IMR-90 (cell line): ENCODE results near the gene TRIM22. TPM values are rescaled to one million over a fixed set of nuclear protein-coding genes. Genes with fewer than 3 reads are reported as not detected.

Experiments
- ATAC-seq: fragments of 200-7000 bp; cut with Tn5 transposase; 2 replicates; pipeline ENCODE4 v1.9.1; 2020; ENCODE audit warnings: low read depth, mild to moderate bottlenecking, moderate library complexity
- Bru-seq: library from RNA; stranded (reverse); fragments of 400-500 nt; gene quantifications from one replicate; lab custom pipeline; 2021; lab: Mats Ljungman, UMichigan
- BruChase-seq, 2 experiments: library from RNA; stranded (reverse); fragments of 400-500 nt; gene quantifications; one replicate each; lab custom pipeline; 2021; lab: Mats Ljungman, UMichigan
- BruUV-seq: library from RNA; stranded (reverse); fragments of 400-500 nt; replicated peaks from 2 replicates; lab custom pipeline; 2021; lab: Mats Ljungman, UMichigan
- CTCF ChIA-PET: fragments of 300-600 bp; formaldehyde crosslinking; extraction: SDS; loops from one replicate; lab custom pipeline; 2021; ENCODE audit warnings: antibody characterized with exemption; lab: Yijun Ruan, JAX
- POLR2A ChIA-PET: fragments of 300-600 bp; sonication (Branson Sonifier 250); formaldehyde crosslinking; loops from one replicate; lab custom pipeline; 2022; ENCODE audit warnings: antibody characterized with exemption; ENCODE audit not compliant: unreplicated experiment; lab: Charles Lee
- DNase-seq: peaks from one replicate; pipeline ENCODE4 v3.0.0; 2013
- H2AFZ ChIP-seq: replicated peaks from 2 replicates; pipeline ENCODE3; 2013; ENCODE audit warnings: low read length, mild to moderate bottlenecking; ENCODE audit not compliant: poor library complexity
- H2AK5ac ChIP-seq: 2 replicates; pipeline ENCODE4 v1.6.1; 2013; ENCODE audit warnings: low read depth, low read length, inconsistent platforms
- H2AK9ac ChIP-seq: replicated peaks from 2 replicates; pipeline ENCODE3; 2013; ENCODE audit warnings: mild to moderate bottlenecking, low read depth, low read length, moderate library complexity; ENCODE audit not compliant: poor library complexity
- H2BK120ac ChIP-seq: 2 replicates; pipeline ENCODE4 v1.6.1; 2013; ENCODE audit warnings: low read depth, low read length, inconsistent platforms
- H2BK15ac ChIP-seq: 3 replicates; pipeline ENCODE4 v1.6.1; 2013; ENCODE audit warnings: low read depth, low read length, inconsistent platforms
- H2BK20ac ChIP-seq: 2 replicates; pipeline ENCODE4 v1.6.1; 2013; ENCODE audit warnings: low read depth, mild to moderate bottlenecking, inconsistent platforms, low read length, moderate library complexity
- H2BK5ac ChIP-seq: 2 replicates; pipeline ENCODE4 v1.6.1; 2013; ENCODE audit warnings: mild to moderate bottlenecking, low read depth, low read length, inconsistent platforms; ENCODE audit not compliant: poor library complexity, severe bottlenecking
- H3K14ac ChIP-seq: replicated peaks from 2 replicates; pipeline ENCODE4 v1.6.1; 2013; ENCODE audit warnings: low read depth, low read length, inconsistent platforms
- H3K18ac ChIP-seq: 2 replicates; pipeline ENCODE4 v1.6.1; 2013; ENCODE audit warnings: low read depth, low read length, control low read depth
- H3K23ac ChIP-seq: 2 replicates; pipeline ENCODE4 v1.6.1; 2013; ENCODE audit warnings: low read depth, low read length, inconsistent platforms
- H3K27ac ChIP-seq: 2 replicates; pipeline ENCODE4 v1.5.1; 2013; ENCODE audit warnings: mild to moderate bottlenecking, control low read depth, low read length; ENCODE audit not compliant: insufficient read depth
- H3K27me3 ChIP-seq: 2 replicates; pipeline ENCODE4 v1.6.1; 2013; ENCODE audit warnings: low read length; ENCODE audit not compliant: control insufficient read depth, insufficient read depth
- H3K36me3 ChIP-seq: 2 replicates; pipeline ENCODE4 v1.6.1; 2013; ENCODE audit warnings: low read length, mixed read lengths; ENCODE audit not compliant: control insufficient read depth, insufficient read depth
- H3K4ac ChIP-seq: 2 replicates; pipeline ENCODE4 v1.6.1; 2013; ENCODE audit warnings: low read depth, low read length, inconsistent platforms
- H3K4me1 ChIP-seq: 2 replicates; pipeline ENCODE4 v1.6.1; 2013; ENCODE audit warnings: low read length, mixed read lengths; ENCODE audit not compliant: control insufficient read depth, insufficient read depth
- H3K4me2 ChIP-seq: 2 replicates; pipeline ENCODE4 v1.6.1; 2013; ENCODE audit warnings: low read depth, mild to moderate bottlenecking, control low read depth, low read length, moderate library complexity
- H3K4me3 ChIP-seq: 2 replicates; pipeline ENCODE4 v1.5.1; 2013; ENCODE audit warnings: low read depth, mild to moderate bottlenecking, control low read depth, low read length, moderate library complexity; ENCODE audit not compliant: insufficient read depth
- H3K56ac ChIP-seq: 2 replicates; pipeline ENCODE4 v1.6.1; 2013; ENCODE audit warnings: low read length, inconsistent platforms; ENCODE audit not compliant: insufficient read depth; ENCODE audit errors: extremely low read depth
- H3K79me1 ChIP-seq, 2 experiments: 2 replicates each; pipeline ENCODE4 v1.6.1; 2013; ENCODE audit warnings: low read length in 2 of 2, inconsistent platforms in 1 of 2, low read depth in 1 of 2
- H3K9ac ChIP-seq: 2 replicates; pipeline ENCODE4 v1.6.1; 2013; ENCODE audit warnings: low read depth, low read length, control low read depth
- H3K9me1 ChIP-seq: 2 replicates; pipeline ENCODE4 v1.6.1; 2013; ENCODE audit warnings: low read length, inconsistent platforms; ENCODE audit not compliant: insufficient read depth
- H3K9me3 ChIP-seq: 2 replicates; pipeline ENCODE4 v1.6.1; 2013; ENCODE audit warnings: low read length; ENCODE audit not compliant: control insufficient read depth, insufficient read depth
- H4K20me1 ChIP-seq: 2 replicates; pipeline ENCODE4 v1.6.1; 2013; ENCODE audit warnings: low read length, inconsistent platforms; ENCODE audit not compliant: insufficient read depth
- H4K5ac ChIP-seq: 2 replicates; pipeline ENCODE4 v1.6.1; 2013; ENCODE audit warnings: mild to moderate bottlenecking, low read depth, low read length, control low read depth
- H4K8ac ChIP-seq, 2 experiments: 2 replicates each; pipeline ENCODE4 v1.6.1; 2013; ENCODE audit warnings: low read depth in 2 of 2, low read length in 2 of 2, control low read depth in 1 of 2, inconsistent platforms in 1 of 2
- H4K91ac ChIP-seq: 2 replicates; pipeline ENCODE4 v1.6.1; 2013; ENCODE audit warnings: low read depth, low read length, inconsistent platforms; ENCODE audit not compliant: insufficient read depth
- BHLHE40 ChIP-seq: fragments of 150-350 bp; IDR thresholded peaks from 2 replicates; pipeline ENCODE4 v1.6.1; 2016; ENCODE audit warnings: mild to moderate bottlenecking, low read depth, low read length
- CEBPB ChIP-seq: IDR thresholded peaks from 2 replicates; pipeline ENCODE4 v1.6.1; 2012; ENCODE audit warnings: low read depth, low read length, improper control_type of control experiment
- CHD1 ChIP-seq: IDR thresholded peaks from 2 replicates; pipeline ENCODE4 v1.6.1; 2012; ENCODE audit warnings: low read depth, low read length, improper control_type of control experiment
- CTCF ChIP-seq: conservative IDR thresholded peaks from 2 replicates; pipeline ENCODE4 v1.5.1; 2012; ENCODE audit warnings: mild to moderate bottlenecking, low read depth, low read length, improper control_type of control experiment
- ELK1 ChIP-seq: fragments of 150-350 bp; IDR thresholded peaks from 2 replicates; pipeline ENCODE4 v1.6.1; 2016; ENCODE audit warnings: low read depth, mild to moderate bottlenecking, low read length, moderate library complexity, borderline replicate concordance
- MAFK ChIP-seq: IDR thresholded peaks from 2 replicates; pipeline ENCODE4 v1.6.1; 2012; ENCODE audit warnings: low read depth, low read length, improper control_type of control experiment
- MXI1 ChIP-seq: IDR thresholded peaks from 2 replicates; pipeline ENCODE4 v1.6.1; 2012; ENCODE audit warnings: low read depth, mild to moderate bottlenecking, low read length, moderate library complexity, borderline replicate concordance
- POLR2A ChIP-seq: IDR thresholded peaks from 2 replicates; pipeline ENCODE4 v1.6.1; 2012; ENCODE audit warnings: mild to moderate bottlenecking, low read depth, low read length
- RAD21 ChIP-seq: IDR thresholded peaks from 2 replicates; pipeline ENCODE4 v1.6.1; 2012; ENCODE audit warnings: low read length, improper control_type of control experiment
- RCOR1 ChIP-seq: IDR thresholded peaks from 2 replicates; pipeline ENCODE4 v1.6.1; 2012; ENCODE audit warnings: mild to moderate bottlenecking, low read length, improper control_type of control experiment; ENCODE audit not compliant: insufficient replicate concordance
- SMC3 ChIP-seq: fragments of 150-350 bp; IDR thresholded peaks from 2 replicates; pipeline ENCODE4 v1.6.1; 2016; ENCODE audit warnings: low read depth, mild to moderate bottlenecking, antibody characterized with exemption, low read length, moderate library complexity
- USF2 ChIP-seq: fragments of 150-350 bp; IDR thresholded peaks from 2 replicates; pipeline ENCODE4 v1.6.1; 2017; ENCODE audit warnings: mild to moderate bottlenecking, antibody characterized with exemption, low read length, low read depth
- WGBS, 2 experiments: methylation state at CpG; one replicate each; pipeline versions ENCODE4 v1.1.5 to v1.1.7; 2013; ENCODE audit warnings: missing lambda C conversion rate in 2 of 2; ENCODE audit not compliant: insufficient read length in 1 of 2; ENCODE audit errors: extremely low coverage in 2 of 2; 5-methylcytosine and 5-hydroxymethylcytosine counted together
- dilution Hi-C: fragments of 300-500 bp; cut with HindIII; formaldehyde crosslinking; loops from one replicate; pipeline ENCODE4 v1.14.3; 2018; ENCODE audit warnings: low sequenced_read_pairs; ENCODE audit not compliant: unreplicated experiment
- in situ Hi-C: fragments of 300-500 bp; cut with MboI; formaldehyde crosslinking; loops from 3 replicates; pipeline ENCODE4 v1.14.3; 2019; ENCODE audit warnings: low sequenced_read_pairs, inconsistent platforms, mixed read lengths
- intact Hi-C: fragments of 100-400 bp; cut with micrococcal nuclease; formaldehyde crosslinking; loops from 2 replicates; pipeline ENCODE4 v1.10.0; 2022
- long read RNA-seq: library from polyadenylated mRNA; unstranded; transcript quantifications from one replicate; pipeline ENCODE4 v2.0.0, GENCODE V29; 2021; ENCODE audit not compliant: unreplicated experiment
- polyA plus RNA-seq, 3 experiments: library from polyadenylated mRNA; depleted of rRNA; stranded (reverse); fragments of >200 nt; gene quantifications; 2 replicates each; pipeline ENCODE4 v1.2.3, GENCODE V29; 2012; ENCODE audit warnings: low replicate concordance in 1 of 3
- total RNA-seq: library from RNA; depleted of rRNA; stranded (reverse); fragments of >200 nt; gene quantifications from 2 replicates; pipeline ENCODE4 v1.2.3, GENCODE V29; 2012; rRNA removed

Gene TRIM22
- total RNA-seq (39.4 and 46.8 TPM in 2 replicates), polyA plus RNA-seq (2012; rRNA removed) (30.4 and 43.6 TPM in 2 replicates), Bru-seq, nascent RNA (percentile 91 among the genes with signal in this experiment), BruChase-seq, experiment 1, labeled RNA remaining after a 6-hour chase (percentile 92 among the genes with signal in this experiment), BruChase-seq, experiment 2, labeled RNA remaining after a 2-hour chase (percentile 93 among the genes with signal in this experiment)
- 7.4 and 15.7 TPM in 2 replicates for polyA plus RNA-seq (2012; cell fraction: cytosol; rRNA removed)
- 35.2 and 246 TPM in 2 replicates for polyA plus RNA-seq (2012; cell fraction: nucleus; rRNA removed; ENCODE audit: low replicate concordance)
- long read RNA-seq, transcript TRIM22-201 (8 exons, 2,989 nt) = major isoform, 56 of 84 reads
- long read RNA-seq, transcript TRIM22-208 (7 exons, 1,002 nt) = minor isoform, 6 of 84 reads
- long read RNA-seq, partial matches to known transcripts = 10 of 84 reads
- long read RNA-seq, other reads (novel, unspliced or antisense) = 11 of 84 reads

- peak; percentile 42 for ATAC-seq
- dilution Hi-C loops = no loop called here
- no peaks in the 10 kb centered on the region; the same call in 1 of the 2 replicates for H3K9me1 ChIP-seq
- TF ChIP-seq CHD1 = no peak
- TF ChIP-seq RCOR1 = no peak
- no peak for TF ChIP-seq MXI1
- no peak; the same call in 1 of the 2 replicates for TF ChIP-seq POLR2A
- TF ChIP-seq BHLHE40 = no peak
- TF ChIP-seq USF2 = no peak
- no peak for TF ChIP-seq SMC3
- TF ChIP-seq MAFK = no peak
- TF ChIP-seq RAD21 = no peak
- no peak for TF ChIP-seq CTCF
- no peak for TF ChIP-seq ELK1
- TF ChIP-seq CEBPB = no peak
Measured at GRCh38 chr11:5689551-5689983, at the start of gene TRIM22. Gene TRIM22, plus strand, starts transcription at chr11:5689790. Its CDS starts 6,443 bp downstream, at chr11:5696233.

More at GRCh38 chr11:5689551-5689983, at the start of gene TRIM22:
- Histone ChIP-seq H4K91ac (peak within 1 kb of the TSS; percentile 96), H3K56ac (peak within 1 kb of the TSS; percentile 85), H2BK15ac (peak within 1 kb of the TSS; percentile 20; the same call in 2 of the 3 replicates), H2AFZ (peak within 1 kb of the TSS; percentile 81), H3K4me2 (peak within 1 kb of the TSS; percentile 98), H2AK5ac (peak within 1 kb of the TSS; percentile 77; the same call in 1 of the 2 replicates), H3K27ac (peak within 1 kb of the TSS; percentile 94), H2BK120ac (peak within 1 kb of the TSS; percentile 98), H3K79me1 (peaks cover 13 to 24% of the 10 kb centered on the region in 2 experiments), H4K8ac (peak within 1 kb of the TSS; percentile 89 to 99), H3K4ac (peak within 1 kb of the TSS; percentile 92), H2BK5ac (peak within 1 kb of the TSS; percentile 92), H3K36me3 (peaks cover 2% of the 10 kb centered on the region), H3K4me3 (peak within 1 kb of the TSS; percentile 71), H3K23ac (peak within 1 kb of the TSS; percentile 98), H2BK20ac (peak within 1 kb of the TSS; percentile 95), H3K14ac (peak within 1 kb of the TSS; percentile 94), H2AK9ac (peak within 1 kb of the TSS; percentile 90), H3K4me1 (peaks cover 5% of the 10 kb centered on the region), H3K18ac (peak within 1 kb of the TSS; percentile 99), H3K9me3 (no peaks in the 10 kb centered on the region), H4K5ac (peak within 1 kb of the TSS; percentile 99), H3K27me3 (no peaks in the 10 kb centered on the region), H3K9ac (peak within 1 kb of the TSS; percentile 91), H4K20me1 (no peaks in the 10 kb centered on the region)
- in situ Hi-C loops = loop anchor here (5.0 to 25.0 kb wide), 2 partner anchors 67 to 673 kb away; no protein-coding TSS in a partner anchor
- ChIA-PET CTCF (interaction anchor here (1.0 kb wide), 1 partner anchor 92 kb away, joined by 3 read pairs; no protein-coding TSS in a partner anchor), POLR2A (interaction anchor here (1.0 to 1.4 kb wide), 2 partner anchors 10 to 65 kb away, joined by 3 to 4 read pairs; partner anchors contain the start of gene TRIM34)
- no CpG with 5 or more reads among the region's 2 CpGs for WGBS, 2 experiments
- intact Hi-C loops = loop anchor here (10.0 kb wide), 1 partner anchor 325 kb away; no protein-coding TSS in a partner anchor
- DNase-seq = peak; percentile 71
- no TSS peak for BruUV-seq
